Prostate gland (tissue), 2 donors: ENCODE data around the gene MOB1A.

Experiments used
- POLR2A ChIP-seq: fragments of 450-650 bp; IDR thresholded peaks from one replicate; pipeline ENCODE4 v1.6.1; 2016; ENCODE audit warnings: antibody characterized with exemption, mild to moderate bottlenecking
- POLR2AphosphoS5 ChIP-seq: sonication (generic); formaldehyde crosslinking; IDR thresholded peaks from one replicate; pipeline ENCODE4 v1.6.1; 2017; ENCODE audit warnings: antibody characterized with exemption
- TF ChIP-seq, protein P1 (sequence below), 4 experiments: fragments of 200-600 bp in 2 of 4; fragments of 450-650 bp in 2 of 4; sonication (generic) in 2 of 4; IDR thresholded peaks; 1 replicate in 3 of 4; 2 replicates in 1 of 4; pipeline ENCODE4 v1.5.1; 2016 to 2019; ENCODE audit warnings: antibody characterized with exemption in 4 of 4, mild to moderate bottlenecking in 2 of 4, moderate library complexity in 2 of 4

- TF ChIP-seq, protein P1, sequence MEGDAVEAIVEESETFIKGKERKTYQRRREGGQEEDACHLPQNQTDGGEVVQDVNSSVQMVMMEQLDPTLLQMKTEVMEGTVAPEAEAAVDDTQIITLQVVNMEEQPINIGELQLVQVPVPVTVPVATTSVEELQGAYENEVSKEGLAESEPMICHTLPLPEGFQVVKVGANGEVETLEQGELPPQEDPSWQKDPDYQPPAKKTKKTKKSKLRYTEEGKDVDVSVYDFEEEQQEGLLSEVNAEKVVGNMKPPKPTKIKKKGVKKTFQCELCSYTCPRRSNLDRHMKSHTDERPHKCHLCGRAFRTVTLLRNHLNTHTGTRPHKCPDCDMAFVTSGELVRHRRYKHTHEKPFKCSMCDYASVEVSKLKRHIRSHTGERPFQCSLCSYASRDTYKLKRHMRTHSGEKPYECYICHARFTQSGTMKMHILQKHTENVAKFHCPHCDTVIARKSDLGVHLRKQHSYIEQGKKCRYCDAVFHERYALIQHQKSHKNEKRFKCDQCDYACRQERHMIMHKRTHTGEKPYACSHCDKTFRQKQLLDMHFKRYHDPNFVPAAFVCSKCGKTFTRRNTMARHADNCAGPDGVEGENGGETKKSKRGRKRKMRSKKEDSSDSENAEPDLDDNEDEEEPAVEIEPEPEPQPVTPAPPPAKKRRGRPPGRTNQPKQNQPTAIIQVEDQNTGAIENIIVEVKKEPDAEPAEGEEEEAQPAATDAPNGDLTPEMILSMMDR (IDR thresholded peaks at IDR 0.05), result no peak
- no peak for TF ChIP-seq POLR2A
- no peak for TF ChIP-seq POLR2AphosphoS5
These were observed 47.2 kb upstream of the MOB1A start for GRCh38 chr2:74225698-74226459.
